Femur (tissue), 1 donor: ENCODE data around the gene ATCAY.
"Not testable (repeated sequence)": the region's sequence is repeated elsewhere in the genome, so short reads cannot be mapped to it uniquely, and the experiment has no call there.

Experiments used
- DNase-seq: peaks from one replicate; pipeline ENCODE4 v3.0.0-alpha.2; 2017

ATCAY gene

GRCh38 chr19:3949997-3950859, 69.7 kb downstream of the ATCAY start:
- no peak for DNase-seq

DNA sequence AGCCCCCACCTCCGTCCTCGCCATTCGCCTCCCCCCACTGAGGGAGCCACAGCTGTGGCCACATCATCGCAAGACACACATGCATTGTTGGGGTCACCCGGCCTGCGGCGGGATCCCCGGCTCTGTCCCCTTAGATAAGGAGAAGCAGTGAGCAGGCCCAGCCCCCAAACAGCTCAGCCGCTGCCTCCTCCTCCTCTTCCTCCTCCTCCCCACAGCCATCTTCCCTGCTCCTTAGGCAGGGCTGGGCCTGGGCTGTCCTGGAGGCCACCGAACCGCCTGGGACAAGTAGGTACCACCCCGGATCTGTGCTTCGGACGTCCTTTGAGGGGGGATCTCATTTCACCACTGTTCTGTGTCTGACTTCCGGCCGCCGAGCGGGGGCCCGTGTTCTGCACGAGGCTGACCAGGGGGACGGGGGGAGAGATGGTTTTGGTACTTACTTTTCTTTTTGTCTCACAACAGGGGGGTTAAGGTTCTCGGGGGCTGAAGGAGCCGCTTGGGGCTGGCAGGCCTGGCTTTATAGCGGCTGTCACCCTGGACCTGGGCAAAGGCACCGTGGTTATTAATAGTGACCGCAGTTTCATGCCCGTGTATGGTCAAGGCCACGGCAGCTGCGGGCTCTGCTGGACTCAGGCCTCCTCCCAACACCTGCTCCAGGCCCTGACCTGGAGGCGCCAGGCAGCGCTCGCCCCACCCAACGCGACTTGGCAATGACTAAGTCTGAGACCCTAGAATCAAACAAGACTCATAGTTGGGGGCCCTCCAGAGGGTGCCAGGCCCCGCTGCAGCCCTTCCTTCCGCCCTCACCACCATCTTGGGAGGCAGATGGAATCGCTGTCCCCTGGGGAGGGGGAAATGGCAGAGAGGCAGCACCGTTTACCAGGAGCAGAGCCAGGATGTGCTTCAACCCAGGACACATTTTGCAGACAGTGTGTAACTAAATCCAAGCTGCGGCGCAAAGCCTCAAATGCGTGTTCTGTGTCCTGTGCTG, 70.7 kb downstream of the ATCAY start:
- peak; percentile 75 for DNase-seq

DNA sequence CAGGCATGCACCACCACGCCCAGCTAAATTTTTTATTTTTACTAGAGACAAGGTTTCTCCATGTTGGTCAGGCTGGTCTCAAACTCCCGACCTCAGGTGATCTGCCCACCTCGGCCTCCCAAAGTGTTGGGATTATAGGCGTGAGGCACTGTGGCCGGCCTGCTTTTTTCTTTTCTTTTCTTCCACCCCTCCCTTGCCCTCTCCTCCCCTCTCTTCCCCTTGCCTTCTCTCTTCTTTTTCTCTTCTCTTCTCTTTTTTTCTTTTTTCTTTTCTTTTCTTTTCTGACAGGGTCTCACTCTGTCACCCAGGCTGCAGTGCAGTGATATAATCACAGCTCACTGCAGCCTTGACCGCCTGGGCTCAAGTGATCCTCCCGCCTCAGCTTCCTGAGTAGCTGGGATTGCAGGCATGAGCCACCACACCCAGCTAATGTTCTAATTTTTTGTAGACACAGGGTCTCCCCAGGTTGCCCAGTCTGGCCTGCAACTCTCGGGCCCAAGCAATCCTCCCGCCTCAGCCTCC, 72.3 kb downstream of the ATCAY start:
- not testable (repeated sequence) for DNase-seq

DNA sequence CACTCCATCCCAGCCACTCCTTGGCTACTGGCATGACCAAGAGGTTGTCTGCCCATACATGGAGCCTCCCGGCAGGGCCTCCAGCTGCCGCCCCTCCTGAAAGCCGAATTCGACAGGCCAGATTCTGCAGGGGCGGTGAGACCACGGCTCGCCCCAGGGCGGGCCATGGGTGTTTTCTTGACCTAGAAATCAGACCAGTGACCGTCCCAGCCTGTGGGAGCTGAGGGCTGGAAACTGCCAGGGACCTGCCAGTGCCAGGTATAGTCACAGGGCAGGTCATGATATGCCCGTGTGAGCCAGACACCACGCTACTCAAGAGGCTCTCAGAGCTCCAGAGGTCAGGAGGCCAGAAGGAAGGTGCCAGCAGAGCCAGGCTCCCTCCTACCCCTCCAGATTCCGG, 73.6 kb downstream of the ATCAY start:
- no peak for DNase-seq

DNA sequence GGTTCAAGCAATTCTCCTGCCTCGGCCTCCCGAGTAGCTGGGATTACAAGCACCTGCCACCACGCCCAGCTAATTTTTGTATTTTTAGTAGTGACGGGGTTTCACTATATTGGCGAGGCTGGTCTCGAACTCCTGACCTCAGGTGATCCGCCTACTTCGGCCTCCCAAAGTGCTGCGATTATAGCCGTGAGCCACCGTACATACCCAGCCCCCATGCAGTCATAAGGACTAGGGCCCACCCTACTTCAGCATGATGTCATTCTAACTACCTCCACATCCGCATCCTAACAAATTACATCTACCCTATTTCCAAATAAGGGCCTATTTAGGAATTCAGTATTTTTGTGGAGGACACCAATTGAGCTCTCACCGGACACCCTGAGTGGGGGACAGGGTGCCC, 74.8 kb downstream of the ATCAY start:
- not testable (repeated sequence) for DNase-seq

DNA sequence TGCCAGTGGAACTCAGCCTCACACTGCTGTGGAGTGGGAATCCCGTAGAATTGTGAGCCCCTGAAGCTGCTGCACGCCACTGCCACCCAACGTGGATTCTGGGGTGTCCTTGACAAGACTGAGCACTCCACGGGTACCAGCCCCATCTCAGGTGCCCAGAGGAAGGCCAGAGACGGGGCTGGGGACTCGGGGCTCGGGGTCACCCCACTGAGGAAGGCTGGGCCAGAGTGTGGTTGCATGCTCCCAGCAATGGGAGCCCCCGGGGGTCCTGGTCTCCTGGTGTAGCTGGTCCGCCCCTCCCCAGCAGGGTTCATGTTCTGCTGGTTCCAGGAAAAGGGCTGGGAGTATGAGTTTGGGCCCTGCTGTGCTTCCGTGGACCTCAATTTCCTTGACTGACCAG, 75.2 kb downstream of the ATCAY start:
- DNase-seq = no peak

DNA sequence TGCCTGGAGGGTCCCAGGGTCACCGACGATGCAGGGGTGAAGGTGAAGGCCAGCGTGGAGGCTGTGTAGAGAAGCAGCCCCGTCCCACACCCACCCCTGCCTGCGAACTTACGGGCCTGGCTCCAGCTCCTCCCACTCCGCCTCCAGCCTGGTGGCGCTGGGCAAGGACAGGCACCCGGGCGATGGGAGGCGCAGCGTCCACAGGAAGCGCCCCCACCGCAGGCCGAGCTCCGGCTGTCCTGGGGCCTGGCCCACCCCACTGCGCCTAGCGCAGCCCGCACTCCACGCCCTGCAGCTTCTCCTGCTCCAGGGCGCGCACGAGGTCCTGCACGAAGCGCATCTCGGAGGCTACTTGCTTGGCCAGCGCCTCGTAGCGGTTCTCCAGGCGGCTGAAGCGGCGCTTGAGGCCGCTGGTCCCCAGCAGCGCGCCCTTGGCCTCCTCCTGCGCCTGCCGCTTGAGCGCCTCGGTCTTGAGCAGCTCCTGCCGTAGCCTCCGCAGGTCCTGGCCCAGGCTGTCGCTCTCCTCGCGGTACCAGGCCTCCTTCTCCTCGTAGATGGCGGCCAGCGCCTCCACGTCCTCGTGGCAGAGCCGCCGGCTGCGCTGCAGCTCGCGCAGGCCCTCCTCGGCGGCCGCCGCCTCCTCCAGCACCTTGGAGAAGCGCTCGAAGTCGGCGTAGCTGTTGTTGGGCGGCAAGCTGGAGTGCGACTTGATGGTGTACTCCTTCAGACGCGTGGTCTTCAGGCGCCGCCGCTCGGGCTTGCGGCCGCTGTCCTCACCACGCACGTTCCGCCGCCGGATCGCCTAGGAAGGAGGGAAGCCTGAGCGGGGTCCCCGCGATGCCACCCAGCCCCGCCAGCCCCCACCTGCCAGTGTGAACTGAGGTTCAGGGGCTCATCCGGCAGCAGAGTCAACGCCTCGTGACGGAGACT, 78.6 kb downstream of the ATCAY start:
- no peak for DNase-seq

GRCh38 chr19:3959766-3960131, 79.3 kb downstream of the ATCAY start:
- DNase-seq = no peak

DNA sequence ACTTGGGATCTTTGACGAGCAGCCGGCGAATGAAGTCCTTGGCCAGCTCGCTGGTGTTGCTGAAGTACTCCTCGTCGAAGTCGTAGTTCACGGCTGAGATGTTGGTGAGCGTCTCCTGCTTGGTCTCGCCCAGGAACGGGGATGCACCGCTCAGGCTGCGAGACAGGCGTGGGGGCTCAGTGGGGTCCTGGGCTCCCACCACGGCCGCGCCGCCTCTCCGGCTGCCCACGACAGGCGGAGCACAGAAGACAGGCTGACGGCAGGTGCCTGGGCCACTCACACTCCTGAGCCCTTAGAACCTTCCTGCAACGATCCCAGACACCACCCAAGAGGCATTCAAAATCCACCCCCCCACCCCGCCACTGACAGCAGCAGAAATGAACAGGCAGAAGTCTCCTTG, 80.5 kb downstream of the ATCAY start:
- no peak for DNase-seq

- peak; percentile 14 for DNase-seq
These were observed 83.2 kb downstream of the ATCAY start for GRCh38 chr19:3963458-3964255.

- DNase-seq = peak; percentile 13
These were observed 84.0 kb downstream of the ATCAY start for GRCh38 chr19:3964256-3965194.

DNA sequence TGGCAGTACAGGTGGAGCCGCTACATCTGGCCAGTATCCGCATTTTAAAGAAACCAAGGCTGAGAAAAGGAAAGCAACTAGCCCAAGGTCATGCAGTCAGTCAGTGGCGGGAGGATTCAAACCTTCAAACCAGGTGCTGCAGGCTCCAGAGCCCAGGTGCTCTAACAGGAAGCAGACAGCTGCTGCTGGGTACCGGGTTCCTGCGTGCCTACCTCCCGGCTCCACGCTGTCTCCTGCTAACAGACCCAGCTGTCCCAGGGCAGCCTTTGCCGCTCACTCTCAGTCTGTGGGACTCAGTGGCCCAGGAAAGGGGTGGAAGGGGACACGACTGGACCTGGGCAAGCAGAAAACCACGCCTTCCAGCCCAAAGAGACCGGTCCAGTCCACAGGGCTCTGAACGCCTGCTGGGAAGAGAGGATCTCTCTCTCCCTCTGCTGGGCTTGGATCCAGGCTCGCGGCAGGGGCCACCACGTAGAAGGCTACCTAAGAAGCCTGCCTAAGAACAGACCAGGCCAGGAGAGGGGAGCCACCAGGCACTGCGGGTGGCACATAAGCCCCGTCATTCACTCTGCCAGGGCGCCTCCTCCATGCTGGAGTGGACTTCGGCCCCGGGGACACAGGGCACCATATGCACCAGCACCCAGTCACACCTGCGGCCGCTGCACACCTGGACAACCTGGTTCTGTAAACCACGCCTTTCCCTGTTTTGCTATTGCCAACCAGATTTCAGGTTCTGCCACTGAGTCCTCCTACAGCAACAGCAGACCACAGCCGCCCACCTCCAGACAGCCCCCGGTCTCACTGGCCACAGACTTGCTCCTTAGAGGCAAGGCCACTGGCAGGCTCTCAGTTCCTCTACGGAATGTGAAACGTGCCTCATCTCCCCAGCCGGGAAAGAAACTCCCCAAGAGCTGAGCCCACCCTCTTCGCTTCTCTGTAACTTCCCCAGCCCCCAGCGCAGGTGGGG, 85.8 kb downstream of the ATCAY start:
- DNase-seq = peak; percentile 17

- DNase-seq = peak; percentile 12
These were observed 87.5 kb downstream of the ATCAY start for GRCh38 chr19:3967983-3968382.

DNA sequence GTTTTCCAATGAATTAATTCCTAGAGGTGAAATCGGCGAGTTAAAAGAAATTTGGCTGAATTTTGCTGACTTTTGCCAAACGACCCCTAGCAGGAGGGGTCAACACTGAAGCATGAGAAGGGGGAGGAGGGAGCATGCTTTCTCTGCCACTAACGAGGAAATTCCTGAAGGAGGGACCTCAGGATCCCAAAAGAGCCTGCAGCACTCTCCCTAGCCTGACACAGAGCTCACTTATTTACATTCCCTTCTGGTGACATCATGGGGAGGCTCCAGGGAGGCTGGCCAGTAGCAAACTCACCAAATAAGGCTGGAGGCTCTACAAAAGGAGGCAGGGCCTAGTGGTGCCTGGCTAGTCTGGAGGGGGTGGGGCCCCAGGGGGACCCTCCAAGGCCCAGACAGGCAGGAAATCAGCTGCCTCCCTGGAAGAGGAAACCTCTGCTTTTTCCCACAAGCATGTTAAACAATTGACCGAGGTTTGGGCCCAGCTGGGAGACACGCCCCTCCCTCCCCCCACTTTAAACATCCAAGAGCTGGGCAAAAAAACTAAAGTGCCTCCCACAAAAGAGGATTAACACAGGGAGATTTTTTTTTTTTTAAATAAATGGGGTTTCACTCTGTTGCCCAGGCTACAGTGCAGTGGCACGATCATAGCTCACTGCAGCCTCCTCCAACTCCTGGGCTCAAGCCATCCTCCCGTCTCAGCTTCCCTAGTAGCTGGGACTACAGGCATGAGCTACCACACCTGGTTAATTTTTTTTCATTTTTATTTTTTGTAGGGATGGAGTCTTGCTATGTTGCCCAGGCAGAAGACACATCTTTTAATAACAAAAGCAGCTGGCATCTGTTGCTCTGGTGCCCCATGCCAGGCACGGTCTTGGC, 88.3 kb downstream of the ATCAY start:
- peak; percentile 91 for DNase-seq

GRCh38 chr19:3969435-3970312, 89.2 kb downstream of the ATCAY start:
- peak; percentile 34 for DNase-seq

- DNase-seq = no peak
These were observed 89.9 kb downstream of the ATCAY start for GRCh38 chr19:3970313-3970807.
